ENCODE results near the gene CLDN22.

Gene CLDN22

DNA sequence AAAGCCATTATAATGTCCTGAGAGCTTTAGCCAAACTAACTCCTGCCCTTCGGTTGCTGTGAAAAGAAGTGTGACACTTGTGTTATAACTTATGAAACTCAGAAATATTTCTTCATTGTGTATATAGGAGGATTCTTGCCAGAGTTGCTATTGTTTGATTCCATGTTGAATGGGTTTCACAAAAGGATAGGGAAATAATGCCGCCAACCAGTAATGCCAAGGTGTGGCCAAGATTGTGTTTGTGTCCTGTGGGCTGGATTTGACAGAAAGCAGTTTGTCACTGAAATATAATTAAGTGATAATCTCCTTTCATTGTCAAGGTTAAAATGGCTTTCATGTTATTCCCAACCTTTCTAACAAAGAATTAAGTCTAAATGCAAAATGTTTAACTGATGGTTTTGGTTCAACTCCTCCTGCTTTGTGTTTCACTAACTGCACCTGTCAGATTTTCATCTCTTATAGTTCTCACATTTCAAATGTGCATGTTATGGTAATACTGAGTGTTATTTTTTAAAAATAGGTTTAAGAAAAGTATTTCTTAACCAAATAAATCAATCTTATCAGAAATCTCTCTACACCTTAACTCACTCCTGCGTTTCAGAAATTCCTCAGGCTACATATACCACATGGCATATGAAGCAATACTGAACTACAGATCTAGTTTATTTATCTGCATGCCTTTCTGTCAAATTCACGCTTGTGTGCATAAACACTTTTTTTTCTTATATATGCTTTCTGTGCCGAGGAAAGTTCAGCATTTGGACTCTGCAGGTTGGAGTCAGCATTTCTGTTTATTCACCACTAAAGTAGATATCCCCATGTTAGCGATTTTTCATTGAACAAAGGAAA, at the start of gene CLDN22:
TSS of gene CLDN22 (minus strand) at position 66 of the 849 bp plus-strand sequence. CDS start at position 8, 58 bp downstream.
- no peak for DNase-seq
- TF ChIP-seq EZH2 (IDR thresholded peaks at IDR 0.05; ENCODE audit: borderline replicate concordance, low read depth, low read length, severe bottlenecking) (no peak), CTCF (IDR thresholded peaks at IDR 0.05; ENCODE audit: borderline replicate concordance, extremely low read depth, low read length, poor library complexity, severe bottlenecking) (no peak)
- H3K4me2 ChIP-seq (ENCODE audit: insufficient read depth, low read length) = no peak within 1 kb of the TSS

DNA sequence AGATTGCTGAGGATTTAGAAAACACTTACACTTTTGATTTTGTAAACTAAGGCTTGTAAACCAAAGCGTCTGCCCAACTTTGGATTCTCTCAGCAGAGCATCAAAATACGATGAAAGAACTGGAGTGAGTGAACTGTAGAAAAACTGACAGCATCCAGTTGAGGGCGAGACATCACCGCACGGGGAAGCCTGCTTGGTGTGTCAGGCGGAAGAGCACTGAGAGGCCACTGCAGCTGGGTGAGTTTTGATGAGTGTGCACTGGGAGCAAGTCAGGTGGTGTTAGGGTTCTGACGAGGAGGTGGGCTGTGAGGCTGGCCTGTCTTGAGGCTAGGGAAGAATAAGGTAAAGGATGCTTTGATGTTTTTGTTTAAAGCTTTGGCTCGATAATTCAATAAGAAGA, 49.0 kb upstream of the CLDN22 start:
- Histone ChIP-seq H3K4me3 (ENCODE audit: low read depth in 1 of 2, low read length in 2 of 2) (no peak overlapping the region), H3K9me3 (ENCODE audit: insufficient read depth, low read length, severe bottlenecking) (no peaks in the 10 kb centered on the region), H4K20me1 (ENCODE audit: insufficient read depth, low read length) (no peaks in the 10 kb centered on the region), H3K9ac (ENCODE audit: low read depth, low read length) (no peak overlapping the region), H3K27ac (ENCODE audit: low read length) (no peak overlapping the region), H3K36me3 (ENCODE audit: insufficient read depth, low read length) (no peaks in the 10 kb centered on the region), H3K4me1 (ENCODE audit: insufficient read depth, low read length) (no peaks in the 10 kb centered on the region), H2AFZ (ENCODE audit: low read depth, low read length) (no peak overlapping the region), H3K4me2 (ENCODE audit: insufficient read depth, low read length) (no peak overlapping the region), H3K27me3 (ENCODE audit: insufficient read depth, low read length, poor library complexity) (no peaks in the 10 kb centered on the region), H3K79me2 (ENCODE audit: insufficient read depth, low read length) (no peaks in the 10 kb centered on the region)
- ATAC-seq (ENCODE audit: insufficient read depth, low read depth) (no peak), DNase-seq (no peak)
- TF ChIP-seq CTCF (IDR thresholded peaks at IDR 0.05; ENCODE audit: borderline replicate concordance, extremely low read depth, low read length, poor library complexity, severe bottlenecking) (no peak), EZH2 (IDR thresholded peaks at IDR 0.05; ENCODE audit: borderline replicate concordance, low read depth, low read length, severe bottlenecking) (no peak)

More for the DNA sequence above, at the start of gene CLDN22:
- H3K4me3 ChIP-seq (ENCODE audit: low read depth in 1 of 2, low read length in 2 of 2) = no peak within 1 kb of the TSS
- H3K79me2 ChIP-seq (ENCODE audit: insufficient read depth, low read length) = no peaks in the 10 kb centered on the region
- no peaks in the 10 kb centered on the region for H4K20me1 ChIP-seq (ENCODE audit: insufficient read depth, low read length)
- H3K27ac ChIP-seq (ENCODE audit: low read length) = no peak within 1 kb of the TSS
- peaks cover 3% of the 10 kb centered on the region for H3K27me3 ChIP-seq (ENCODE audit: insufficient read depth, low read length, poor library complexity)
- no peak within 1 kb of the TSS for H3K9ac ChIP-seq (ENCODE audit: low read depth, low read length)
- no peak within 1 kb of the TSS for H2AFZ ChIP-seq (ENCODE audit: low read depth, low read length)
- no peak for ATAC-seq (ENCODE audit: insufficient read depth, low read depth)
- no peaks in the 10 kb centered on the region for H3K36me3 ChIP-seq (ENCODE audit: insufficient read depth, low read length)
- no peaks in the 10 kb centered on the region for H3K9me3 ChIP-seq (ENCODE audit: insufficient read depth, low read length, severe bottlenecking)
- H3K4me1 ChIP-seq (ENCODE audit: insufficient read depth, low read length) = no peaks in the 10 kb centered on the region

DNA sequence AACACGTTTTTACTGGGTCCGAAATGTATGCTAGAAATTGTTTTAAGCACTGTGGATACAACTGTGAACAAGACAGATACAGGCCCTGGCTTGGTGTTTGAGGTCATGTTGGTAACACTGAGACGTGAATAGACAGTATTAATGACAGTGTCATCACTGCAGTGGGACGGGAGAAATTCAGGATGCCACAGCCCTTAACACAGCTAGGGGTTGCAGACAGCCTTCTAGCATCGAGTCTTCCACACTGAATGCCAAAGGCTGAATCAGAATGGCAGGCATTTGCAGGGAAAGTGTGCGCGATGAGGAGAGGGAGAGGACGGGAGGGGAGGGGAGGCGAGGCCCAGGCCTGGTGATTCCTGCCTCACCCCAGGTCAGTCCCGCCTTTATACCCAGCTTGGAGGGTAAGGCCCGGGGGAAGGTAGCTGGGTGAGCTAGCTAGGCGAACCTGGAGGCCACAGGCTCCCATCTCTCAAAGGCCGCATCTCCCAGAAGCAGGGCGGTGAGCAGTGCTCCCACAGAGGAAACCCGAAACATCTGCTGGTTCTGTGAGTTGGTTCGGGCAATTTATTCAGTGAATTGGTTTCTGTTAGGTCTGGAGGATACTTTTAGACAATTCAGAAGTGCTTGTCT, 46.2 kb upstream of the CLDN22 start:
- H3K4me1 ChIP-seq (ENCODE audit: insufficient read depth, low read length) = no peaks in the 10 kb centered on the region
- H3K36me3 ChIP-seq (ENCODE audit: insufficient read depth, low read length) = no peaks in the 10 kb centered on the region
- H4K20me1 ChIP-seq (ENCODE audit: insufficient read depth, low read length) = no peaks in the 10 kb centered on the region
- DNase-seq (no peak), ATAC-seq (ENCODE audit: insufficient read depth, low read depth) (no peak)
- H3K27me3 ChIP-seq (ENCODE audit: insufficient read depth, low read length, poor library complexity) = no peaks in the 10 kb centered on the region
- no peak overlapping the region for H2AFZ ChIP-seq (ENCODE audit: low read depth, low read length)
- H3K4me3 ChIP-seq (ENCODE audit: low read depth in 1 of 2, low read length in 2 of 2) = no peak overlapping the region
- no peak overlapping the region for H3K9ac ChIP-seq (ENCODE audit: low read depth, low read length)
- H3K27ac ChIP-seq (ENCODE audit: low read length) = no peak overlapping the region
- H3K9me3 ChIP-seq (ENCODE audit: insufficient read depth, low read length, severe bottlenecking) = no peaks in the 10 kb centered on the region
- TF ChIP-seq CTCF (IDR thresholded peaks at IDR 0.05; ENCODE audit: borderline replicate concordance, extremely low read depth, low read length, poor library complexity, severe bottlenecking) (no peak), EZH2 (IDR thresholded peaks at IDR 0.05; ENCODE audit: borderline replicate concordance, low read depth, low read length, severe bottlenecking) (no peak)
- H3K4me2 ChIP-seq (ENCODE audit: insufficient read depth, low read length) = no peak overlapping the region
- no peaks in the 10 kb centered on the region for H3K79me2 ChIP-seq (ENCODE audit: insufficient read depth, low read length)

All from DND-41 (cell line).